Mesothelial cell of epicardium (in vitro differentiated cells): ENCODE results near the gene ARHGEF3. TPM values are rescaled to one million over a fixed set of nuclear protein-coding genes. Genes with fewer than 3 reads are reported as not detected.

Experiments used
- DNase-seq, 2 experiments: peaks; one replicate each; pipeline ENCODE4 v3.0.0; 2021; ENCODE audit warnings: low spot score in 2 of 2; ENCODE audit not compliant: unreplicated experiment in 2 of 2
- H3K27ac Mint-ChIP-seq: 2 replicates; pipeline ENCODE4 v1.8.0; 2021; ENCODE audit warnings: mixed read lengths
- H3K27me3 Mint-ChIP-seq: 2 replicates; pipeline ENCODE4 v1.8.0; 2021; ENCODE audit warnings: low read depth, mixed read lengths
- H3K36me3 Mint-ChIP-seq: 2 replicates; pipeline ENCODE4 v1.8.0; 2021; ENCODE audit warnings: mixed read lengths
- H3K4me1 Mint-ChIP-seq: 2 replicates; pipeline ENCODE4 v1.8.0; 2021; ENCODE audit warnings: mixed read lengths
- H3K4me3 Mint-ChIP-seq: 2 replicates; pipeline ENCODE4 v1.8.0; 2021; ENCODE audit warnings: mild to moderate bottlenecking, moderate library complexity, mixed read lengths
- H3K9me3 Mint-ChIP-seq: 2 replicates; pipeline ENCODE4 v1.8.0; 2021; ENCODE audit warnings: mixed read lengths
- total RNA-seq: library from RNA; stranded (reverse); gene quantifications from 3 replicates; pipeline ENCODE4 v1.2.1, GENCODE V29; 2021
- TF ChIP-seq, protein P1 (sequence below): fragments of 200-600 bp; sonication (generic); IDR thresholded peaks from one replicate; pipeline ENCODE4 v1.5.0; 2021; ENCODE audit warnings: antibody characterized with exemption; ENCODE audit not compliant: unreplicated experiment

The ARHGEF3 gene
- total RNA-seq, 1 donor from 2014 or later, result 29.0 TPM

DNA sequence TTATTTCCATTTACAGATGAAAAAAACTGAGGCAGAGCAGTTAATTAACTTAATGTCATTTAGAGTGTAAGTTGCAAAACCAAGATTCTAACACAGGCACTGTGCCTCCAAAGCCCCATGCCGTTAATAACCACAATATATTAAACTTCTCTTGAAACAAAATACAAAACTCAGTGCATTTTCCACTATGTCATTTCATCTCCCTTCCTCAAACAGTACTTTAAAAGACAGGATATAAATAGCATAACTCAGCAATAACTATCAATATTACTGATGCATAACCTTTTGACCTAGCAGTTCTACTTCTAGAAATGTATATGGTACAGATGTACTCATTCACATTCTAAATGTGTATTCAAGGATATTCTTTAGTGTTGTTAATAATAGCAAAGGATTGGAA lies 113.6 kb downstream of the ARHGEF3 start:
- Mint-ChIP-seq H3K27me3 (no peaks in the 10 kb centered on the region), H3K27ac (no peak overlapping the region), H3K4me3 (no peak overlapping the region), H3K36me3 (peaks cover 6% of the 10 kb centered on the region), H3K9me3 (peaks cover 9% of the 10 kb centered on the region), H3K4me1 (peaks cover 5% of the 10 kb centered on the region)
- TF ChIP-seq, protein P1, sequence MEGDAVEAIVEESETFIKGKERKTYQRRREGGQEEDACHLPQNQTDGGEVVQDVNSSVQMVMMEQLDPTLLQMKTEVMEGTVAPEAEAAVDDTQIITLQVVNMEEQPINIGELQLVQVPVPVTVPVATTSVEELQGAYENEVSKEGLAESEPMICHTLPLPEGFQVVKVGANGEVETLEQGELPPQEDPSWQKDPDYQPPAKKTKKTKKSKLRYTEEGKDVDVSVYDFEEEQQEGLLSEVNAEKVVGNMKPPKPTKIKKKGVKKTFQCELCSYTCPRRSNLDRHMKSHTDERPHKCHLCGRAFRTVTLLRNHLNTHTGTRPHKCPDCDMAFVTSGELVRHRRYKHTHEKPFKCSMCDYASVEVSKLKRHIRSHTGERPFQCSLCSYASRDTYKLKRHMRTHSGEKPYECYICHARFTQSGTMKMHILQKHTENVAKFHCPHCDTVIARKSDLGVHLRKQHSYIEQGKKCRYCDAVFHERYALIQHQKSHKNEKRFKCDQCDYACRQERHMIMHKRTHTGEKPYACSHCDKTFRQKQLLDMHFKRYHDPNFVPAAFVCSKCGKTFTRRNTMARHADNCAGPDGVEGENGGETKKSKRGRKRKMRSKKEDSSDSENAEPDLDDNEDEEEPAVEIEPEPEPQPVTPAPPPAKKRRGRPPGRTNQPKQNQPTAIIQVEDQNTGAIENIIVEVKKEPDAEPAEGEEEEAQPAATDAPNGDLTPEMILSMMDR, result no peak
- no peak for DNase-seq

DNA sequence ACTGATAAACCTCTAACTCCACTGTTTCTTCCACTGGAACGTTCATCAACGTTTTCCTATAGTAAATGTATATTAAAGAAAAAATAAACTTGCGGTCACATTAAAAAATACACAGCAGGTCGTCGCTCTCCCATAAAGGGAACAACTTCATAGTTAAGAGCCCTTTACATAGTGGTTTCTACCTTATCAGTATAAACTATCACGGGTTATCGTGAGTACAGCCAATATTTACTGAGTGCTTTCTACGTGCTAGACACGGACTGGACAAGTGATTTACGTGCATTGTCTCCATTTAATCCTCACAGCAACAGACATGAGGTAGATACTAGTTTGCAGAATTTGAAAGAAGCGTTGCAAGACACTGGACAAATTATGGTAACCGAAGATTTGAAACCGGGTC lies 117.7 kb downstream of the ARHGEF3 start:
- Mint-ChIP-seq H3K9me3 (peaks cover 9% of the 10 kb centered on the region), H3K36me3 (peaks cover 18% of the 10 kb centered on the region)
- TF ChIP-seq, protein P1, result no peak

DNA sequence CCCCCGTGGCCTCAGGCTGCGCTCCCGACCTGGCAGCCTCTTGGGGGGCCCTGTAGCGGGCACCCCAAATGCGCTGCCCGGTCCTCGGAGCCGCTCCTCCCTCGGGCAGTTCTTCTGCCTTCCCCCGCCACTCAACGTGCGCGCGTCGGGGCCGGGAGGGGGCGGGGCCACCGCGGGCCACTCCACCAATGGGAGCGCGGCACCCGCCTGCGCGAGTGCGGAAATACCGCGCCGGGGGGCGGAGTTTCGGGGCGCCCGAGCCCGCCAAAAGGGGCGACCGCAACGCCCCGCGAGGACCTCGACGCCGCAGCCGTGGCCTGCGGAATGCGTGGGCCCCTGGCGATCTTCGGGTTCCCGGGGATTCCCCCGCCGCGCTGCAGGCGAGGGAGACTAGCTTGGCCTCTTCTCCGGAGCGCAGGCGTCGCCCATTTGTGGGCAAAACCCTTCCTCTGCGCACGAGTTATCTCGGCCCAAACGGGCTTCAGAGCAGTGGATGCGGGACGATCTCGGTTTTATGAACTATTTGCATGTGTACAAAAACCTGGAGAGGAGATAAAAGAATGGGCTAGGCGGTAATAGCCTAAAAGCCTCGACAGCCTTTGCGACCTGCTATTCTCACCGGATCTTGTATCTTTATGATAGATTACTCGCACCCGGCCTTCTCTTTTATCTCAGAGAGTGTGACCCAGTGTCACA lies 118.5 kb downstream of the ARHGEF3 start, which contains the start of gene TASOR:
TSS of gene TASOR (minus strand) at position 144 of the 696 bp plus-strand sequence. CDS start 259 bp downstream, outside the sequence.
- Mint-ChIP-seq H3K4me3 (peak within 1 kb of the TSS; percentile 90), H3K27me3 (no peaks in the 10 kb centered on the region), H3K9me3 (peaks cover 9% of the 10 kb centered on the region), H3K27ac (peak within 1 kb of the TSS; percentile 98), H3K36me3 (peaks cover 22% of the 10 kb centered on the region), H3K4me1 (peaks cover 15% of the 10 kb centered on the region)
- TF ChIP-seq, protein P1, result no peak
- DNase-seq, result peak; percentile 61 to 73

More for the DNA sequence above, 117.7 kb downstream of the ARHGEF3 start:
- Mint-ChIP-seq H3K27me3 (no peaks in the 10 kb centered on the region), H3K27ac (peak overlapping the region; percentile 47), H3K4me1 (peaks cover 19% of the 10 kb centered on the region), H3K4me3 (peak overlapping the region; percentile 62)
- DNase-seq, result no peak

DNA sequence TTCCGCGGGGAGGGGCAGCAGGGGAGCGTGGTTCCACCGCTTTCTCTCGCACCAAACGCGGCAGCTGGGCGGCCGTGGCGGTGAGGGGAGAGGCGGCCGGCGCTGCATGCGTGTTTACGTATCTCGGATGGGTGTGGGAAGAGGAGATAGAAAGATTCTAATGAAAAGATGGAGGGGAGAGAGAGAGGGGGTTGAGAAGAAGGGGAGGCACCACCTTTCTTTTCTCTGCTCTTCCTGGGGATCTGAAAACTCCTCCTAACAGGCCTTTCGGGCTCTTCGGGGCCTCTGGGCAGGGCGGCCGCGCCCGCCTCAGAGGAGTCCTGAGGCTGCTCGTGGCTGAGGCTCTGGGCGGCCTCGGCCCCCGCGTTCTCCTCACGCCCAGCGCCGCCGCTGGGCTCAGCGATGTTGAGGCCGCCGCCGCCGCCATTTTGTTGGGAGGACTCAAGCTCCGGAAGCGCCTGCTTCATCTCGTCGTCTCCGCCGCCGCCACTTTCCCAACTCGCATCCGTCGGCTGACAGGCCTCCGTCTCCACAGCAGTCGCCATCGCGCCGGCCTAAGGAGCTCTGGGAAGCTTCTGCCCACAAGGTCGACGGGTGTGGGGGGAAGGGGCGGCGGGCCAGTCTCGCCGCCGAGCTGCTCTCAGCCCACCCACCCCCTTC lies 119.2 kb downstream of the ARHGEF3 start:
- TF ChIP-seq, protein P1, result no peak
- H3K4me3 Mint-ChIP-seq, result peak overlapping the region; percentile 90
- peaks cover 9% of the 10 kb centered on the region for H3K9me3 Mint-ChIP-seq
- peaks cover 25% of the 10 kb centered on the region for H3K36me3 Mint-ChIP-seq
- H3K27ac Mint-ChIP-seq, result peak overlapping the region; percentile 98
- H3K27me3 Mint-ChIP-seq, result no peaks in the 10 kb centered on the region
- peak; percentile 60 to 81 for DNase-seq
- H3K4me1 Mint-ChIP-seq, result peaks cover 17% of the 10 kb centered on the region

DNA sequence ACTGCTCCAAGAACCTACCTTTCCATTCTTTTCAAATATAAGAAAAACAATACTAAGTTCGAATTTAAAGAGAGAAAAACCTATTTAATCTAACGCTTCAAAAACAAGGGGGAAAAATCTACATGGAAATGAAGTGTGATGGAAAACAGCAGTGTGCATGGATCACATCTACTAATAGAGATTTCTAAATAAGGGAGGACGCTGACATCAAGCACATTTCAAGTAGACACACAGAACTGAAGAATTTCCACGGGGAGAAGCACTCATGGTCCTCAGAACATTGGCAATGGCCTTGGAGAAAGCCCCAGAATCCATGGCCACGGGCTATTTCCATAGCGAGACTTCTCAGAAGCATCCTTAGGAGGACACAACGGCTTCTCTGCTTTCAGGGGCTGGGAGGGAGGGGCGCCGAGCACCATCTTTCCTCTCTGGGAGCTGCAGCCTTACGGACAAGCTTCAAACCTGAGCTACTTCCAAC lies 119.7 kb downstream of the ARHGEF3 start:
- peaks cover 9% of the 10 kb centered on the region for H3K9me3 Mint-ChIP-seq
- H3K4me1 Mint-ChIP-seq, result peaks cover 20% of the 10 kb centered on the region
- H3K36me3 Mint-ChIP-seq, result peaks cover 25% of the 10 kb centered on the region
- peak overlapping the region; percentile 90 for H3K4me3 Mint-ChIP-seq
- TF ChIP-seq, protein P1, result no peak
- DNase-seq, result peak in 1 of 2 experiments; percentile 45
- H3K27ac Mint-ChIP-seq, result peak overlapping the region; percentile 98
- no peaks in the 10 kb centered on the region for H3K27me3 Mint-ChIP-seq
